PC-3 (cell line): Measurements from ENCODE around the gene AEBP1. TPM values are rescaled to one million over a fixed set of nuclear protein-coding genes. Genes with fewer than 3 reads are reported as not detected.
A peak's percentile ranks its signal among the peaks of the same experiment; 100 is the strongest.

ENCODE experiments used
- ATAC-seq: fragments of 200-7000 bp; cut with Tn5 transposase; 2 replicates; pipeline ENCODE4 v1.9.1; 2020; ENCODE audit warnings: mild to moderate bottlenecking, moderate library complexity
- BruUV-seq: library from RNA; stranded (reverse); fragments of 400-500 nt; replicated peaks from 2 replicates; lab custom pipeline; 2021; lab: Mats Ljungman, UMichigan
- CTCF ChIA-PET: fragments of 300-600 bp; sonication (Branson Sonifier 250); formaldehyde crosslinking; loops from one replicate; lab custom pipeline; 2022; ENCODE audit warnings: antibody characterized with exemption; lab: Charles Lee
- POLR2A ChIA-PET: fragments of 300-600 bp; sonication (Branson Sonifier 250); formaldehyde crosslinking; loops from one replicate; lab custom pipeline; 2022; ENCODE audit warnings: antibody characterized with exemption; ENCODE audit not compliant: unreplicated experiment; lab: Charles Lee
- DNase-seq: peaks from one replicate; pipeline ENCODE4 v3.0.0-alpha.2; 2015
- H2AFZ ChIP-seq: fragments of 300-600 bp; sonication (generic); 2 replicates; pipeline ENCODE4 v1.6.0; 2016; ENCODE audit warnings: antibody characterized with exemption, low read length
- H3F3A ChIP-seq: fragments of 300-600 bp; sonication (generic); one replicate; pipeline ENCODE4 v1.6.0; 2017; ENCODE audit warnings: antibody characterized with exemption, low read length, control low read depth, mild to moderate bottlenecking; ENCODE audit not compliant: unreplicated experiment
- H3K27ac ChIP-seq: fragments of 300-600 bp; sonication (generic); 2 replicates; pipeline ENCODE4 v1.5.1; 2016; ENCODE audit warnings: mild to moderate bottlenecking, low read length
- H3K27me3 ChIP-seq: fragments of 300-600 bp; sonication (generic); 2 replicates; pipeline ENCODE4 v1.6.1; 2016; ENCODE audit warnings: low read length, mixed read lengths
- H3K36me3 ChIP-seq: fragments of 300-600 bp; sonication (generic); 2 replicates; pipeline ENCODE4 v1.6.1; 2016; ENCODE audit warnings: low read depth, mixed run types, low read length, mixed read lengths
- H3K4me1 ChIP-seq: fragments of 300-600 bp; sonication (generic); 2 replicates; pipeline ENCODE4 v1.5.1; 2016; ENCODE audit warnings: low read length; ENCODE audit not compliant: insufficient read depth
- H3K4me2 ChIP-seq: fragments of 300-600 bp; sonication (generic); 2 replicates; pipeline ENCODE4 v1.6.0; 2016; ENCODE audit warnings: low read length
- H3K4me3 ChIP-seq: fragments of 300-600 bp; sonication (generic); 2 replicates; pipeline ENCODE4 v1.5.1; 2016; ENCODE audit warnings: mild to moderate bottlenecking, low read length, mixed read lengths
- H3K79me2 ChIP-seq: fragments of 300-600 bp; sonication (generic); 2 replicates; pipeline ENCODE4 v1.6.1; 2017; ENCODE audit warnings: low read length, mixed read lengths
- H3K9ac ChIP-seq: fragments of 300-600 bp; sonication (generic); 2 replicates; pipeline ENCODE4 v1.6.0; 2016; ENCODE audit warnings: mild to moderate bottlenecking, low read length
- H3K9me2 ChIP-seq: fragments of 300-600 bp; sonication (generic); replicated peaks from 2 replicates; pipeline ENCODE4 v1.6.1; 2016; ENCODE audit warnings: mixed run types, low read length, mixed read lengths
- H3K9me3 ChIP-seq: fragments of 300-600 bp; sonication (generic); 2 replicates; pipeline ENCODE4 v1.6.1; 2016; ENCODE audit warnings: low read length, mixed read lengths
- H4K20me1 ChIP-seq: fragments of 300-600 bp; sonication (generic); 2 replicates; pipeline ENCODE4 v1.6.1; 2016; ENCODE audit warnings: low read length, mixed read lengths
- CTCF ChIP-seq: fragments of 300-600 bp; sonication (generic); conservative IDR thresholded peaks from 2 replicates; pipeline ENCODE4 v1.5.1; 2017; ENCODE audit warnings: antibody characterized with exemption, low read depth, mild to moderate bottlenecking, low read length
- EZH2 ChIP-seq: fragments of 300-600 bp; sonication (generic); IDR thresholded peaks from one replicate; pipeline ENCODE4 v1.6.1; 2017; ENCODE audit warnings: antibody characterized with exemption, mild to moderate bottlenecking, low read length; ENCODE audit not compliant: unreplicated experiment
- EZH2phosphoT487 ChIP-seq: fragments of 300-600 bp; sonication (generic); IDR thresholded peaks from 2 replicates; pipeline ENCODE4 v1.6.1; 2018; ENCODE audit warnings: mild to moderate bottlenecking, antibody characterized with exemption, low read length, borderline replicate concordance
- intact Hi-C: fragments of 100-400 bp; cut with micrococcal nuclease; formaldehyde crosslinking; loops from 2 replicates; pipeline ENCODE4 v1.9.0; 2023
- total RNA-seq: library from RNA; depleted of rRNA; stranded (reverse); fragments of >200 nt; gene quantifications from 2 replicates; pipeline ENCODE4 v1.2.3, GENCODE V29; 2014

Gene AEBP1
- total RNA-seq, 1 experiment from 2014 or later: not detected

GRCh38 chr7:44150466-44150832 lies 46.3 kb downstream of the AEBP1 start:
- no peak for DNase-seq
- ChIA-PET POLR2A (no interaction called here), CTCF (no interaction called here)
- intact Hi-C loops: no loop called here
- Histone ChIP-seq H3K4me2 (no peak overlapping the region), H3K4me3 (no peak overlapping the region), H2AFZ (no peak overlapping the region), H3K9me3 (no peaks in the 10 kb centered on the region), H3F3A (no peaks in the 10 kb centered on the region), H3K9me2 (no peaks in the 10 kb centered on the region), H3K4me1 (no peaks in the 10 kb centered on the region), H3K36me3 (no peaks in the 10 kb centered on the region), H3K79me2 (no peaks in the 10 kb centered on the region), H3K9ac (no peak overlapping the region), H3K27me3 (no peaks in the 10 kb centered on the region), H3K27ac (no peak overlapping the region), H4K20me1 (no peaks in the 10 kb centered on the region)
- BruUV-seq: no TSS peak
- TF ChIP-seq EZH2phosphoT487 (no peak), CTCF (no peak), EZH2 (no peak)
- peak; percentile 13; the same call in 1 of the 2 replicates for ATAC-seq

GRCh38 chr7:44150966-44151941 lies 47.1 kb downstream of the AEBP1 start:
- Histone ChIP-seq H3K4me2 (no peak overlapping the region), H3K9me2 (no peaks in the 10 kb centered on the region), H3K4me3 (no peak overlapping the region), H3K9me3 (no peaks in the 10 kb centered on the region), H3K27me3 (no peaks in the 10 kb centered on the region), H3K27ac (no peak overlapping the region), H3F3A (no peaks in the 10 kb centered on the region), H4K20me1 (no peaks in the 10 kb centered on the region), H3K79me2 (no peaks in the 10 kb centered on the region), H3K36me3 (no peaks in the 10 kb centered on the region), H2AFZ (no peak overlapping the region), H3K9ac (no peak overlapping the region), H3K4me1 (no peaks in the 10 kb centered on the region)
- ATAC-seq (no peak), DNase-seq (no peak)
- intact Hi-C loops: no loop called here
- POLR2A ChIA-PET: no interaction called here
- no peak for TF ChIP-seq EZH2phosphoT487
- TF ChIP-seq EZH2: no peak
- no peak for TF ChIP-seq CTCF
- no TSS peak for BruUV-seq
- CTCF ChIA-PET: no interaction called here

- Histone ChIP-seq H3K4me1 (no peaks in the 10 kb centered on the region), H3K9ac (no peak overlapping the region), H4K20me1 (no peaks in the 10 kb centered on the region), H3K4me3 (no peak overlapping the region), H2AFZ (no peak overlapping the region), H3K4me2 (no peak overlapping the region), H3F3A (no peaks in the 10 kb centered on the region), H3K27ac (no peak overlapping the region), H3K79me2 (no peaks in the 10 kb centered on the region), H3K36me3 (no peaks in the 10 kb centered on the region), H3K27me3 (no peaks in the 10 kb centered on the region), H3K9me3 (no peaks in the 10 kb centered on the region), H3K9me2 (no peaks in the 10 kb centered on the region)
- TF ChIP-seq CTCF (no peak), EZH2 (no peak), EZH2phosphoT487 (no peak)
- intact Hi-C loops: no loop called here
- DNase-seq (no peak), ATAC-seq (no peak)
- no TSS peak for BruUV-seq
- CTCF ChIA-PET: no interaction called here
- POLR2A ChIA-PET: no interaction called here
Observed at GRCh38 chr7:44151956-44152355, 47.8 kb downstream of the AEBP1 start.
